Occipital lobe (tissue), 2 donors: Measurements from ENCODE around the gene ZNF91. TPM values are rescaled to one million over a fixed set of nuclear protein-coding genes. Genes with fewer than 3 reads are reported as not detected.
A peak's percentile ranks its signal among the peaks of the same experiment; 100 is the strongest.
"Not testable (repeated sequence)": the region's sequence is repeated elsewhere in the genome, so short reads cannot be mapped to it uniquely, and the experiment has no call there.

ENCODE experiments used
- DNase-seq: peaks from one replicate; lab custom pipeline; 2025; lab: John Stamatoyannopoulos, UW
- total RNA-seq: library from RNA; depleted of rRNA; stranded (reverse); fragments of >200 nt; gene quantifications from one replicate; pipeline ENCODE4 v1.2.3, GENCODE V29; 2014

ZNF91 gene
- 889 TPM for total RNA-seq

DNA sequence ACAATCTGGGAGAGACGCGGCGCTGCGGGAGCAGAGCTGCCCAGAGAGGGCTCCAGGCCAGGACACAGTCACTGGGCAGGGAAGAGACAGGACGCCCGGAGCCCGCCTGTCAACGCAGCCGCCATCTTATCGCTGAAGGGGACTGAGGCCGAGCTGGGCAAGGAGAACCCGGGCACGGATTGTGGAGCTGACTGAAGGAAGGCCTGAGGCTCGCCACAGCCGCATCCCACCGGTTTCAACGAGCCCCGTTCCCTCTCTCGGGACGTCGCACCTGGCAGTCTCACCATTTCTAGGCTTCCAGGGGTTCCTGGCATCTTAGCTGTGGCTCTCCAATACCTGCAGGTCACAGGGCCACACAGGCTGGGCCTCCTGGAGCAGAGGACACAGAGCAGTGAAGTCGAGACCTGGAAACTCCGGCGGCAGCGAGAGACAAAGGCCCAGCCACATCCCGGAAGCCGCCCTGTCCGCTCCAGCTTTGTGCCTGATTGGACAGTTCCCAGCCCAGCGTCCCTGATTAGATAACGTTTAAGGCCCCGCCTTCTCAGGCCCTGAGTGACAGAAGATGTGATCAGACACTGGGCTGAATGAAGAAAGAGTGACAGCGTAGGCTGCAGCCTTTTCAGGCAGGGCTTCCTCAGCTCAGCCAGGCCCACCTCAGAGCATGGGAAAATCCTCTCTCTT is at the start of gene ZNF91:
Gene ZNF91 (minus strand): TSS at position 431 of the 681 bp plus-strand sequence. CDS start 117 bp downstream, at position 314.
- DNase-seq, result peak; percentile 97

DNA sequence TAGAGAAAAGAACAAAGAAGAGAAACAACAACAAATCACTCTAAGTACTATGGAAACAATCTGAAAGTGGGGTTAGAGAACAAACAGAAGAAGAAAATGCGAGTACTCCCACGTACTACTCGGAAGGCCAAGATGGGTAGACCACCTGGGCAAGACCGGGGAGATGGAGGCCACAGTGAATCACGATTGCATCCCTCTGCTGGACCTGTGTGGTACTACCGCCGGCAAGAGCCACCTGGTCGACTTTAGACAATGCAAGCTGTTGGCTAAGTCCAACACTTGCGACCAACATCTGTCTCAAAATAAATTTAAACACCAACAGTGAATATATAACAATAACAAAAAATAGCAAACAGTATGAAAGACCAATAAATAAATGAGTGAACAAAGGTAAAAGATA is 45.5 kb upstream of the ZNF91 start:
- no peak for DNase-seq

DNA sequence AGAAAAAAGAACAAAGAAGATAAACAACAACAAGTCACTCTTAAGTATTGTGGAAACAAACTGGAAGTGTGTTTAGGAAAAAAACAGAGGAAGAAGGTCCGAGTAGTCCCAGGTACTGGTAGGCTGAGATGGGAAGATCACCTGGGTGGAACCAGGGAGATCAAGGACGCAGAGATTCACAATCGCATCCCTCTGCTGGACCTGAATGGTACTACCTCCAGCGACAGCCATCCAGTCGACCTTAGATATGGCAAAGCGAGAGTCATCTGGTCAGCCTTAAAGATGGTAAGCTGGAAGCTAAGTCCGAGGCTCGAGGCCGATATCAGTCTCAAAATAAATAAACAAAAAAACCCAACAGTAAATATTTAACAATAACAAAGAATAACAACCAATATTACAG is 44.9 kb upstream of the ZNF91 start:
- DNase-seq, result no peak

- DNase-seq, result no peak
Observed at GRCh38 chr19:23439623-23440022, 44.4 kb upstream of the ZNF91 start.

GRCh38 chr19:23437901-23438300 is 42.6 kb upstream of the ZNF91 start:
- DNase-seq, result no peak

GRCh38 chr19:23436944-23437343 is 41.7 kb upstream of the ZNF91 start:
- no peak for DNase-seq

- DNase-seq, result no peak
Observed at GRCh38 chr19:23436318-23436717, 41.0 kb upstream of the ZNF91 start.

GRCh38 chr19:23420824-23421223 is 25.6 kb upstream of the ZNF91 start:
- DNase-seq, result no peak

GRCh38 chr19:23419261-23419660 is 24.0 kb upstream of the ZNF91 start:
- not testable (repeated sequence) for DNase-seq

DNA sequence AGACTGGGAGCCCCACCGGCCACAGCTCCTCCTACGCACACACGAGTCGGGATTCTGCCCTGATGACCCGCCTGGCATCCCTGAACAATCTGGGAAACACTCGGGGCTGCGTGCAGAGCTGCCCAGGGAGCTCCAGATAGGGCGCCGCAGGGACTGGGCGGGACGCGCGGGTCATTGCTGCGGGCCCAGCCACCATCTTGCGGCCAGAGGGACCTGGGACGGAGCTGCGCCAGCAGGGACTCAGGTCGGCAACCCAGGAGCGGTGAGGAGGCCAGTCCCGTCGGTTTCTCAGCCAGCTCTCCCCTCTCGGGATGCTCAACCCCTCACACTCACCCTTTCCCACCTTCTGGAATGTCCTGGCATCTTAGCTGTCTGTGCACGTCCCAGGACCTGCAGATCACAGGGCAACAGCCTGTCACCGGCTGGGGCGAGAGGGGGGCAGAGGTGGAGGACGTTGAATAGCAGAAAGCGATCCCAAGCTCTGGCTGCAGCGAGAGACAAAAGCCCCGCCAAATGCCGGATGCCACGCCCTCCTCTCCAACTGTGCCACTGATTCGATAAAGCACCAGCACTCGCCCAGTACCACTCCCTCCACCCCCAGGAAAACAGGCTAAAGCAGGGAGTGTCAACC is 20.4 kb upstream of the ZNF91 start:
- DNase-seq, result no peak

DNA sequence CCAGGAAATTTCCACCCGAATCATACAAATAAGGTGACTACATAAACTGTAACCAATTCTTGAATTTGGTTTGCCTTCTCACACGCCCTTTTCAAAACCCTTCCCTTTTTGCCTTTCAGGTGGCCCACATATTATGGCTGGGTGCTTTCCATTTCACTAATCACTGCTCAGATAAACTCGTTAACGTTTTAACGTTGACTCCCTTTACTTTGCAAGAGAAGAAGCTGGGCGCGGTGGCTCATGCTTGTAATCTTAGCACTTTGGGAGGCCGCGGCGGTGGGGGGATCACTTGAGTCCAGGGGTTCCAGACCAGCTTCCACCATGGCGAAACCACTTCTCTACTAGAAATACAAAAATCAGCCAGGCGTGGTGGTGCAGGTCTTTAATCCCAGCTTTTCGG is 19.8 kb upstream of the ZNF91 start:
- no peak for DNase-seq

DNA sequence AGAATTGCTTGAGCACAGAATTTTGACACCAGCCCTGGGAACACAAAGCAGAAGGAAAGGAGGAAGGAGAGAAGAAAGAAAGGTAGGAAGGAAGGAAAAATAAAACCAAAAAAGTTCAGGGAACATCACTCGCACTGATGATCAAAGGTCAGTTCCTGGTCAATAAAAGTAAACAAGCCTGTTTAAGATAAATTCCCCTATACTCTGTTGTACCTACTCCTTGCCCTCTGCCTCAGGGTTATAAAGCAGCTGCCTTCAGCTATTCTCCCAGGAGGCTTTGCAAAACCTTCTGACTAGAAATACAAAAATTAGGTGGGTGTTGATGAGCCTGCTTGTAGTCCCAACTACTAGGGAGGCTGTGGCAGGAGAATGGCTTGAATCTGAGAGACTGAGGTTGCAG is 14.9 kb upstream of the ZNF91 start:
- no peak for DNase-seq

- no peak for DNase-seq
Observed at GRCh38 chr19:23409392-23410048, 14.2 kb upstream of the ZNF91 start.

DNA sequence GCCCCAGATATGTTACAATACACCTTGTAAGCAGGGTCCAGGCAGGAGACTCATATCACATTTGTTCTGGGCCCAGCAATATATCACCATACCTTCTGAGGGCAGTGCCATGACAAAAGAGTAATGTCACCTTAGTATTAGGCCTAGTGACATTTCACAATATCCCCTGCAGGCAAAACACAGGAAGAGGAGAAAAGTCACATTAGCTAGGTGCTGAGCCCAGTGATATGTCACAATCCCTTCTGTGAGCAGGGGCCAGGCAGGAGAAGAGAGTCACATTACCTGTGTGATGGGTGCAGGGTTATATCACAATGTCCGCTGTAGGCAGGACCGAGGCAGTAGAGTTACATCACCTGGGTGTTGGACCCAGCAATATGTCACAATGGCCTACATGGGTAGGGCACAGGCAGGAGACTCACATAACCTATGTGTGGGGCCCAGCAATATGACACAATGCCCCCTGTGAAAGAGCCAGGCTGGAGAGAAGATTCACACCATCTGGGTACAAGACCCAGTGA is 12.4 kb upstream of the ZNF91 start:
- DNase-seq, result no peak

DNA sequence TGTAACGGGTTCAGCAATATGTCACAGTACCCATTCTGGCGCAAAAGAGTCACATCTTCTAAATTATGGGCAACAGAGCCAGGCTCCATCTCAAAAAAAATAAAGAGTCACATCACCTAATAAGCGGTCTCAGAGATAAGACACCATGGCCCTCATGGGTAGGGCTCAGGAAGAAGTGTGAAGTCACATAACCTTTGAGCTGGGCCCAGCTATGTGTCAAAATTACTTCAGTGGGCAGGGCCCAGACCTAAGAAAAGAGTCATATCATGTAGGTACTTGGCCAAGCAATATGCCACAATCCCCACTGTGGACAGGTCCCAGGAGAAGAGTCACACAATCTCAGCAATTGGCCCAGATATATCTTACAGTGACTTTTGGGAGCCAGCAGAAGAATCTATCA is 11.4 kb upstream of the ZNF91 start:
- no peak for DNase-seq

- no peak for DNase-seq
Observed at GRCh38 chr19:23406091-23406490, 10.8 kb upstream of the ZNF91 start.

GRCh38 chr19:23404676-23405075 is 9.4 kb upstream of the ZNF91 start:
- DNase-seq, result no peak

GRCh38 chr19:23403581-23404324 is 8.5 kb upstream of the ZNF91 start:
- DNase-seq, result no peak

GRCh38 chr19:23403052-23403451 is 7.8 kb upstream of the ZNF91 start:
- no peak for DNase-seq

DNA sequence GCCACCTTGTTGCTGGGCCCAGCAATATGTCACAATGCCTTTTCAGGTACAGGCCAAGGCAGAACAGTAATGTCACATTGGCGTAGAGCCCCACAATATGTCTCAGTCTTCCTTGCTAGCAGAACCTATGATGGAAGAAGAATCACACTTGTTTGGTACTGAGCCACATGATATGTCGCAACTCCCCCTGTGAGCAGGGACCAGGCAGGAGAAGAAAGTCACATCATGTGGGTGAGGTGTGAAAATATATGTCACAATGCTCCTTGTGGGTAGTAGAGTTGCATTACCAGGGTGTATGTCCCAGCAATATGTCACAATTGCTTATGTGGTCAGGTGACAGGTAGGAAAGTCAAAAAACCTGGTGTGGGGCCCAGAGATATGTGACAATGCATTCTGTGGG is 7.1 kb upstream of the ZNF91 start:
- no peak for DNase-seq

- DNase-seq, result no peak
Observed at GRCh38 chr19:23401086-23401610, 5.9 kb upstream of the ZNF91 start.

- DNase-seq, result no peak
Observed at GRCh38 chr19:23399443-23399842, 4.2 kb upstream of the ZNF91 start.
